Neural crest cell (in vitro differentiated cells): ENCODE data around the gene RIPOR2. TPM values are rescaled to one million over a fixed set of nuclear protein-coding genes. Genes with fewer than 3 reads are reported as not detected.

Experiments
- DNase-seq: peaks from one replicate; pipeline ENCODE4 v3.0.0; 2021; ENCODE audit warnings: low read depth, mixed read lengths, low spot score
- H3K27ac Mint-ChIP-seq: one replicate; pipeline ENCODE4 v1.8.0; 2021; ENCODE audit warnings: mild to moderate bottlenecking, mixed read lengths; ENCODE audit not compliant: unreplicated experiment
- H3K27me3 Mint-ChIP-seq: 2 replicates; pipeline ENCODE4 v1.8.0; 2021; ENCODE audit warnings: low read depth, mild to moderate bottlenecking, mixed read lengths
- H3K36me3 Mint-ChIP-seq: 2 replicates; pipeline ENCODE4 v1.8.0; 2021; ENCODE audit warnings: low read depth, mild to moderate bottlenecking, mixed read lengths
- H3K4me1 Mint-ChIP-seq: 2 replicates; pipeline ENCODE4 v1.8.0; 2021; ENCODE audit warnings: mixed read lengths
- H3K4me3 Mint-ChIP-seq: one replicate; pipeline ENCODE4 v1.8.0; 2021; ENCODE audit warnings: mild to moderate bottlenecking, mixed read lengths
- H3K9me3 Mint-ChIP-seq: 2 replicates; pipeline ENCODE4 v1.8.0; 2021; ENCODE audit warnings: mixed read lengths
- total RNA-seq: library from RNA; stranded (reverse); gene quantifications from 2 replicates; pipeline ENCODE4 v1.2.1, GENCODE V29; 2021
- TF ChIP-seq, protein P1 (sequence below): fragments of 200-600 bp; sonication (generic); conservative IDR thresholded peaks from 2 replicates; pipeline ENCODE4 v1.5.0; 2021; ENCODE audit warnings: antibody characterized with exemption, mild to moderate bottlenecking

Gene RIPOR2
- total RNA-seq, 1 donor from 2014 or later = 3.5 TPM

DNA sequence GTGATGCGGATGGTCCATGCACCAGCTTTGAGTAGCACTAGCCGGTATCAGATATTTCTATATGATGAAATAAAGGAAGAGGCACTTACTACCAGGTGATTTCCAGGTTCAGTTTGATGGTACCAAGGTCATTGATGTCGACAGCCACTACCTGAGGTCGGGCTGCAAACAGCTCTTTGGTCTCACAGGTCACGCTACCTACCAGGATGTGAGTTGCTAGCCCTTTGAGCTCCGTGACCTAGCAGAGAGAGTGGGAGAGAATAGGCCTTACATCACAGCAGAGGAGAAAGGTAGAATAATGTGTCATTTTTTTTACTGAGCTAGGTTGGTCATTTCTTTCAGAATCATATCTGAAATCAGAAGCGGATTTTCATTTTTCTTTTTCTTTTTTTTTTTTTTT is 86.0 kb downstream of the RIPOR2 start:
- TF ChIP-seq, protein P1, sequence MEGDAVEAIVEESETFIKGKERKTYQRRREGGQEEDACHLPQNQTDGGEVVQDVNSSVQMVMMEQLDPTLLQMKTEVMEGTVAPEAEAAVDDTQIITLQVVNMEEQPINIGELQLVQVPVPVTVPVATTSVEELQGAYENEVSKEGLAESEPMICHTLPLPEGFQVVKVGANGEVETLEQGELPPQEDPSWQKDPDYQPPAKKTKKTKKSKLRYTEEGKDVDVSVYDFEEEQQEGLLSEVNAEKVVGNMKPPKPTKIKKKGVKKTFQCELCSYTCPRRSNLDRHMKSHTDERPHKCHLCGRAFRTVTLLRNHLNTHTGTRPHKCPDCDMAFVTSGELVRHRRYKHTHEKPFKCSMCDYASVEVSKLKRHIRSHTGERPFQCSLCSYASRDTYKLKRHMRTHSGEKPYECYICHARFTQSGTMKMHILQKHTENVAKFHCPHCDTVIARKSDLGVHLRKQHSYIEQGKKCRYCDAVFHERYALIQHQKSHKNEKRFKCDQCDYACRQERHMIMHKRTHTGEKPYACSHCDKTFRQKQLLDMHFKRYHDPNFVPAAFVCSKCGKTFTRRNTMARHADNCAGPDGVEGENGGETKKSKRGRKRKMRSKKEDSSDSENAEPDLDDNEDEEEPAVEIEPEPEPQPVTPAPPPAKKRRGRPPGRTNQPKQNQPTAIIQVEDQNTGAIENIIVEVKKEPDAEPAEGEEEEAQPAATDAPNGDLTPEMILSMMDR = no peak
- Mint-ChIP-seq H3K27ac (no peak overlapping the region), H3K4me3 (no peak overlapping the region), H3K4me1 (peaks cover 20% of the 10 kb centered on the region), H3K27me3 (no peaks in the 10 kb centered on the region), H3K9me3 (no peaks in the 10 kb centered on the region), H3K36me3 (peaks cover 2% of the 10 kb centered on the region)
- no peak for DNase-seq

DNA sequence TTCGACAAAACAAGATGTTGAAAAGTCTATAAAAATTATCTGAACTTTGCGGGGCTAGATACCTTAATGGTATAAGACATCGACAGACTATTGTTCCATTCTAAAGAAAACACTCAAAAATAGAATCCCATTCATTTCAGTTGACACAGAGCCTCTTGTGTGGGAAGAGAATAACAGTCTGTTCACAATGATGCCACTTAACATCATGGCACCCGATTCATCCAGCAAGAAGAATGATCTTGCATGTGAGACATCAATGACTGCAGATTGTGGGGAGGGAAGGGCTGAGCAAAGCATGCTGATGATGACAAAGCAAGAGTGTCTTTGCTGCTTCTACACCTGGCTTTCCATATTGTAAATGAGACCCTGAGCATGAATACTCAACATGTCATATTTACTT is 87.3 kb downstream of the RIPOR2 start:
- Mint-ChIP-seq H3K4me1 (peaks cover 24% of the 10 kb centered on the region), H3K36me3 (peaks cover 2% of the 10 kb centered on the region), H3K4me3 (no peak overlapping the region), H3K9me3 (no peaks in the 10 kb centered on the region), H3K27me3 (no peaks in the 10 kb centered on the region), H3K27ac (no peak overlapping the region)
- TF ChIP-seq, protein P1 = no peak
- DNase-seq = no peak

DNA sequence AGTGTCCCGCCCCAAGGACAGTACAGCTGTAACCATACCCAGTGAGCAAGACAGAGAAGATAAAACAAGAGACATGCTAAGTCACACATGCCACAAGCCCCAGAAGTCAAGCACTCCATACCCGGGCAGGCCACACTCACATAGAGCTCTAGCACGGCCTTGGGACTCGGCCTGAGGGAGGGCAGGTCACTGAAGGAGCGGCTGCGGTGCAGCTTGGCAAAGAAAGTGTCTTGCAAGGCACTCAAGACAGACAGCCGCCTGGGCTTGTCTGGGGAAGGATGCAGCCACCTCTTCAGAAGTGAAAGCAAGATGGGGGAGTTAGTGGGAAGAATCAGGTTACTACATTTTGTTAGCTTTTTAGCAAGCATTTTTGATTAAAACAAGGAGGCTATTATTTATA is 88.4 kb downstream of the RIPOR2 start:
- no peaks in the 10 kb centered on the region for H3K9me3 Mint-ChIP-seq
- peaks cover 24% of the 10 kb centered on the region for H3K4me1 Mint-ChIP-seq
- TF ChIP-seq, protein P1 = no peak
- H3K27ac Mint-ChIP-seq = no peak overlapping the region
- no peak for DNase-seq
- H3K27me3 Mint-ChIP-seq = no peaks in the 10 kb centered on the region
- no peak overlapping the region for H3K4me3 Mint-ChIP-seq
- peaks cover 2% of the 10 kb centered on the region for H3K36me3 Mint-ChIP-seq

DNA sequence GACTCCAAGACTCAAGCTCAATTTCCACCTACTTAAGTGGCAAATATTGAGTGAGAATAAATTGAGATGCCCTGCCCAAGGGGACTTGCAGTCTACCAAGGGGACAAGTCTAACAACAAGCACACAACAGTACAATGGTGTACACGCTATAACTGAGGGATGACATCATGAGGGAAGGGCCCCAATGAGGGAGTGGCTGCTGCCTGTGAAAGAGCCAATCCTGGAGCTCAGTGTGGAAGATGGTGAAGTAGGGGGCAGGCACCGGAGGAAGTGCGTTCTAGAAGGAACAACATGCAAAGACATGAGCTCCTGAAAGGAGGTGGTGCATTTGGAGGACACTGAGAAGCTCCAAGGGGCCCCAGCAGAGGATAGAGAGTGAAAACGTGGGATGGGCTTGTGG is 90.2 kb downstream of the RIPOR2 start:
- TF ChIP-seq, protein P1 = no peak
- peaks cover 18% of the 10 kb centered on the region for H3K4me1 Mint-ChIP-seq
- H3K9me3 Mint-ChIP-seq = no peaks in the 10 kb centered on the region

GRCh38 chr6:24844903-24845302 is 90.9 kb downstream of the RIPOR2 start:
- DNase-seq = no peak
- Mint-ChIP-seq H3K36me3 (peaks cover 2% of the 10 kb centered on the region), H3K4me1 (peaks cover 18% of the 10 kb centered on the region), H3K9me3 (no peaks in the 10 kb centered on the region), H3K27ac (no peak overlapping the region), H3K4me3 (no peak overlapping the region), H3K27me3 (no peaks in the 10 kb centered on the region)
- TF ChIP-seq, protein P1 = no peak

More for the DNA sequence above, 90.2 kb downstream of the RIPOR2 start:
- Mint-ChIP-seq H3K4me3 (no peak overlapping the region), H3K27ac (no peak overlapping the region), H3K36me3 (peaks cover 2% of the 10 kb centered on the region), H3K27me3 (no peaks in the 10 kb centered on the region)
- DNase-seq = no peak

GRCh38 chr6:24844061-24844460 is 91.7 kb downstream of the RIPOR2 start:
- DNase-seq = no peak
- no peak overlapping the region for H3K4me3 Mint-ChIP-seq

More at GRCh38 chr6:24844061-24844460, 91.7 kb downstream of the RIPOR2 start:
- TF ChIP-seq, protein P1 = no peak
- H3K27ac Mint-ChIP-seq = no peak overlapping the region
- peaks cover 18% of the 10 kb centered on the region for H3K4me1 Mint-ChIP-seq
- H3K36me3 Mint-ChIP-seq = peaks cover 2% of the 10 kb centered on the region
- no peaks in the 10 kb centered on the region for H3K9me3 Mint-ChIP-seq
- H3K27me3 Mint-ChIP-seq = no peaks in the 10 kb centered on the region
